ENCODE data around the gene OTUB2. TPM values are rescaled to one million over a fixed set of nuclear protein-coding genes. Genes with fewer than 3 reads are reported as not detected.

OTUB2 gene
- total RNA-seq = 0.11 and 0.60 TPM in 2 replicates

GRCh38 chr14:94026173-94026888, at the start of gene OTUB2:
Gene OTUB2 (plus strand): TSS chr14:94026340. CDS start chr14:94026538, 198 bp downstream.

GRCh38 chr14:93976477-93977057, 49.6 kb upstream of the OTUB2 start, which contains the start of gene ASB2:
Gene ASB2 (minus strand): TSS chr14:93976570. CDS start chr14:93964539, 12,031 bp downstream.

DNA sequence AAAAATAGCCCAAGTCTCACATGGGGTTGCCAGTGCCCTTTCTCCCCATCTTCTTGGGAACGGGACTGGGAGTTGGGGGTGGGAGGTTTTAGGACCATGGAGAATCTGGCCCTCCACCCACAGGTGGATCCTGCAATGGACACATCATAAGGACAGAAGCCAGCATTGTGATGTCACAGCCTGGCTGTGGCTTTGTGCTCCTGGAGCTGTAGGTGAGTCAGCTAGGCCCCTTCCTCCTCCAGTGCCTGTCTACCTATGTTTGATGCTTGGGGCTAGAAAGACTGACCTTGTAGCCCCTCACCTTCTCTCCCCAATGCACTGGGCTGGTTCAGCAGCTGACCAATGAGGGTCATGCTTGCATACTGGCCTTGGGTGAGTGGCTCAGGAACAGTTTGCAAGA, 29.1 kb upstream of the OTUB2 start, which contains the start of gene CCDC197:
Gene CCDC197 (plus strand): TSS at position 220 of the 400 bp plus-strand sequence. CDS start 831 bp downstream, outside the sequence.

DNA sequence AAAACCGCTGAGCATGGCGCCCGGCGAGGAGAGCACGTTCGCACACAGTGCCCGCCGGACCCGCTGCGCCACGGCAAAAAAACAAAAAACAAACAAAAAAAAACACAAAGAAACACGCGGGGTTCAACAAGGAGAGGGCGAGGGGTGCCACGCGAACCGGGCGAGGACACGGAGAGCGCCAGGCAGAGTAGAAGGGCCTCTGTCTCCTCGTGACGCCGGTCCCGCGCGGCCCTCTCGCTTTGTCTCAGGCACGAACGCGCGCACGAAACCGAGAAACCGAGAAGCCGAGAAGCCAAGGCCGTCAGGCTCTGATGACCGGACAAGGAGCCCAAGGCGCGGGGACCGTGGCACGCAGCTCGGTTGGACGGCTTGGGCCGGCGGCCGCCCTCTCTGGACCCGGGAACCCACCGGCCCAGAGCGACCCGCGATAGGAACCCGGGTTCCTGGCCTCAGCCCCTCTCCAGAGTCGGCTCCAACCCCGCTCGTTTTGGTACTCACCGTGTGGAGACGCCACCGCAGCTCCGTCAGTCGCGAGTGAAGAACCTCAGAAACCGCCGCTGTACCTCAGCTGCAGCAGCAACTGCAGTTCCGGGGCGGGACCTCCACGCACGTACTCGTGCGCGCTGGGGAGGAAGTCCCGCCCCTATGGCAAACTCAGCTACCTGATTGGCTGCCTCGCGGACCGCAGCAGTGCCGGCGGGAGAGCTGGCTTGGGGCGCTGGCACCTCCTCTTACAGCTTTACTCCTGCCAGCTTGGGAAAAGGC, 54.7 kb downstream of the OTUB2 start, which contains the start of the genes DDX24 and IFI27L1:
Gene DDX24 (minus strand): TSS at position 582 of the 765 bp plus-strand sequence. CDS start 1,460 bp downstream, outside the sequence.
Gene IFI27L1 (plus strand): TSS at position 690 of the 765 bp plus-strand sequence. CDS start 15,628 bp downstream, outside the sequence.

Other genes with a start within 250 kb of the OTUB2 start
- gene PRIMA1, start 237.9 kb upstream of the OTUB2 start, total RNA-seq = not detected in 2 replicates
- gene FAM181A, start 99.0 kb upstream of the OTUB2 start, total RNA-seq = not detected in 2 replicates
- gene ASB2, start 49.8 kb upstream of the OTUB2 start, total RNA-seq = not detected in 2 replicates
- gene CCDC197, start 29.0 kb upstream of the OTUB2 start, total RNA-seq = not detected in 2 replicates
- 75.4 and 103 TPM in 2 replicates for gene DDX24, start 54.9 kb downstream of the OTUB2 start, total RNA-seq
- 8.3 and 11.6 TPM in 2 replicates for gene IFI27L1, start 55.0 kb downstream of the OTUB2 start, total RNA-seq
- gene IFI27, start 84.4 kb downstream of the OTUB2 start, total RNA-seq = 2.2 and 4.7 TPM in 2 replicates
- 3.4 and 4.2 TPM in 2 replicates for gene IFI27L2, start 103.3 kb downstream of the OTUB2 start, total RNA-seq
- gene PPP4R4, start 148.0 kb downstream of the OTUB2 start, total RNA-seq = not detected in 2 replicates

Data from dermis lymphatic vessel endothelial cell (primary cell).